ENCODE measurements around the gene ANO3. TPM values are rescaled to one million over a fixed set of nuclear protein-coding genes. Genes with fewer than 3 reads are reported as not detected.
A peak's percentile ranks its signal among the peaks of the same experiment; 100 is the strongest.

The ANO3 gene
- total RNA-seq, 4 donors from 2014 or later, result 0.13 to 0.63 (median 0.52) TPM

DNA sequence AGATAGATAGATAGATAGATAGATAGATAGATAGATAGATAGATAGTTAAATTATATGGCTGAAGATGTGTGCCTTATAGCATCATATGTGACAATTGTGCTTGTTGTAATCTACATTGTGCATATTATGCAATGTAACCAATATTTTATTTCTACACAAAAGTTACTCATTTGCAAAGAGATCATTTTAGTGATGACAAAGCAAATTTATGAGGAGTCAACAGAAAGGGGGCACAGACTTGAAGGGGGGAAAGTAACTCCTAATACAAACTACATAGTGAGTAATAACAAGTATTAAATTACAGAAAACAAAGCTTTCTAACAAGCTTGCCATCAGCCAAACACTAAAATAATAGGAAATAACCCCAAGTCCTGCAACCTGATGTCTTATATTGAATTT lies 133.3 kb downstream of the ANO3 start:
- DNase-seq, result no peak
- TF ChIP-seq, protein P1, sequence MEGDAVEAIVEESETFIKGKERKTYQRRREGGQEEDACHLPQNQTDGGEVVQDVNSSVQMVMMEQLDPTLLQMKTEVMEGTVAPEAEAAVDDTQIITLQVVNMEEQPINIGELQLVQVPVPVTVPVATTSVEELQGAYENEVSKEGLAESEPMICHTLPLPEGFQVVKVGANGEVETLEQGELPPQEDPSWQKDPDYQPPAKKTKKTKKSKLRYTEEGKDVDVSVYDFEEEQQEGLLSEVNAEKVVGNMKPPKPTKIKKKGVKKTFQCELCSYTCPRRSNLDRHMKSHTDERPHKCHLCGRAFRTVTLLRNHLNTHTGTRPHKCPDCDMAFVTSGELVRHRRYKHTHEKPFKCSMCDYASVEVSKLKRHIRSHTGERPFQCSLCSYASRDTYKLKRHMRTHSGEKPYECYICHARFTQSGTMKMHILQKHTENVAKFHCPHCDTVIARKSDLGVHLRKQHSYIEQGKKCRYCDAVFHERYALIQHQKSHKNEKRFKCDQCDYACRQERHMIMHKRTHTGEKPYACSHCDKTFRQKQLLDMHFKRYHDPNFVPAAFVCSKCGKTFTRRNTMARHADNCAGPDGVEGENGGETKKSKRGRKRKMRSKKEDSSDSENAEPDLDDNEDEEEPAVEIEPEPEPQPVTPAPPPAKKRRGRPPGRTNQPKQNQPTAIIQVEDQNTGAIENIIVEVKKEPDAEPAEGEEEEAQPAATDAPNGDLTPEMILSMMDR (IDR thresholded peaks at IDR 0.05), result no peak
- TF ChIP-seq POLR2A (IDR thresholded peaks at IDR 0.05), result no peak
- Histone ChIP-seq H3K27me3 (no peaks in the 10 kb centered on the region), H3K4me1 (no peaks in the 10 kb centered on the region), H3K27ac (no peak overlapping the region), H3K36me3 (no peaks in the 10 kb centered on the region), H3K9me3 (no peaks in the 10 kb centered on the region), H3K4me3 (replicated peaks in 1 of 3) (no peak overlapping the region)
- intact Hi-C loops (cut with DNase I), result no loop called here

- WGBS, 2 donors, result 74 to 77% methylated on average over 1 of the region's 1 CpG
- H3K27me3 ChIP-seq, result no peaks in the 10 kb centered on the region
- H3K27ac ChIP-seq, result no peak overlapping the region
- no peak overlapping the region for H3K4me3 ChIP-seq (replicated peaks in 1 of 3)
- no peak for DNase-seq
- intact Hi-C loops (cut with DNase I), result no loop called here
- H3K4me1 ChIP-seq, result no peaks in the 10 kb centered on the region
- TF ChIP-seq, protein P1 (IDR thresholded peaks at IDR 0.05), result no peak
- no peak for TF ChIP-seq POLR2A (IDR thresholded peaks at IDR 0.05)
- no peaks in the 10 kb centered on the region for H3K36me3 ChIP-seq
- no peaks in the 10 kb centered on the region for H3K9me3 ChIP-seq
These were observed 135.6 kb downstream of the ANO3 start for GRCh38 chr11:26467506-26467905.

- 37 to 38% methylated on average over 2 of the region's 2 CpGs for WGBS, 2 donors
- Histone ChIP-seq H3K27ac (no peak overlapping the region), H3K27me3 (no peaks in the 10 kb centered on the region), H3K4me3 (replicated peaks in 1 of 3) (no peak overlapping the region), H3K36me3 (no peaks in the 10 kb centered on the region), H3K4me1 (no peaks in the 10 kb centered on the region), H3K9me3 (no peaks in the 10 kb centered on the region)
- no peak for DNase-seq
- TF ChIP-seq, protein P1 (IDR thresholded peaks at IDR 0.05), result peak in 4 of 6 experiments; percentile 10 to 39 (median 18)
- no peak for TF ChIP-seq POLR2A (IDR thresholded peaks at IDR 0.05)
- intact Hi-C loops (cut with DNase I), result no loop called here
These were observed 139.1 kb downstream of the ANO3 start for GRCh38 chr11:26470992-26471391.

- Histone ChIP-seq H3K36me3 (no peaks in the 10 kb centered on the region), H3K4me3 (replicated peaks in 1 of 3) (no peak overlapping the region), H3K4me1 (no peaks in the 10 kb centered on the region), H3K9me3 (no peaks in the 10 kb centered on the region), H3K27ac (no peak overlapping the region), H3K27me3 (no peaks in the 10 kb centered on the region)
- DNase-seq, result no peak
- intact Hi-C loops (cut with DNase I), result no loop called here
- 66 to 79% methylated on average over 4 of the region's 4 CpGs for WGBS, 2 donors
- TF ChIP-seq, protein P1 (IDR thresholded peaks at IDR 0.05), result no peak
- TF ChIP-seq POLR2A (IDR thresholded peaks at IDR 0.05), result no peak
These were observed 141.6 kb downstream of the ANO3 start for GRCh38 chr11:26473216-26474194.

DNA sequence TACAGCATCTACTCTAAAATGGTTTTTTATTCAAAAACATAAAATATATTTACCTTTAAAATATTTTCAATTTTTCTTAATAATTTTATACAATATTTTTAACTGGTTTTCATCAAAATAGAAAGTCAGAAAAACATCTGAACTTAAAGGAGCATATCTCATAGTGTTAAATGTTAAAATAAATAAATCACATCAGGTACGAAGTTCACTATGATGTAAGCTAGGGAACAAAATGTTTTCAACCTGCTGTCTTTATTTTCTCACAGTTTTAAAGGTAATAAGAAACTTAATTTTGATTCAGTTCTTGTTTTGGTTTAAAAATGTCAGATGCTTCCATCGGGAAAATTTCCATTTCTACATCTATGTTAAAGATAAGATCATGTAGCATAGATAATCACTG lies 142.5 kb downstream of the ANO3 start:
- WGBS, 2 donors, result 88 to 91% methylated on average over 2 of the region's 2 CpGs
- Histone ChIP-seq H3K36me3 (no peaks in the 10 kb centered on the region), H3K27ac (no peak overlapping the region), H3K9me3 (no peaks in the 10 kb centered on the region), H3K4me3 (replicated peaks in 1 of 3) (no peak overlapping the region), H3K27me3 (no peaks in the 10 kb centered on the region), H3K4me1 (no peaks in the 10 kb centered on the region)
- TF ChIP-seq, protein P1 (IDR thresholded peaks at IDR 0.05), result no peak
- no peak for TF ChIP-seq POLR2A (IDR thresholded peaks at IDR 0.05)
- intact Hi-C loops (cut with DNase I), result no loop called here
- no peak for DNase-seq

Data from thyroid gland (tissue), 4 donors.